ENCODE measurements around the gene NRXN3. TPM values are rescaled to one million over a fixed set of nuclear protein-coding genes. Genes with fewer than 3 reads are reported as not detected.

The NRXN3 gene
- total and polyA plus RNA-seq, 2 of the 13 experiments (the other 11 are each of a cell fraction or from before 2014, with no cell fraction given): 0.03 TPM; not detected in 1

- TF ChIP-seq ZFYVE20 (CRISPR knock-in tag; IDR thresholded peaks at IDR 0.05; ENCODE audit: borderline replicate concordance, low read depth) (no peak), ADNP (CRISPR knock-in tag; IDR thresholded peaks at IDR 0.05) (no peak), ATF7 (IDR thresholded peaks at IDR 0.05) (no peak), ATF7 (CRISPR knock-in tag; IDR thresholded peaks at IDR 0.05) (no peak), ZNF431 (CRISPR knock-in tag; IDR thresholded peaks at IDR 0.05; ENCODE audit: borderline replicate concordance, low read depth) (no peak), RORA (CRISPR knock-in tag; IDR thresholded peaks at IDR 0.05) (no peak), STAG1 (CRISPR knock-in tag; IDR thresholded peaks at IDR 0.05) (no peak), ZNF737 (CRISPR knock-in tag; IDR thresholded peaks at IDR 0.05; ENCODE audit: borderline replicate concordance) (no peak), ZNF691 (CRISPR knock-in tag; IDR thresholded peaks at IDR 0.05; ENCODE audit: borderline replicate concordance, low read depth) (no peak), ZNF121 (CRISPR knock-in tag; IDR thresholded peaks at IDR 0.05) (no peak)
These were observed 32.0 kb downstream of the NRXN3 start (continued) for GRCh38 chr14:78202163-78202562.

GRCh38 chr14:78202976-78203375, 32.8 kb downstream of the NRXN3 start:
- intact Hi-C loops (cut with micrococcal nuclease; ENCODE audit: unreplicated experiment): no loop called here
- H2AFZ ChIP-seq (ENCODE audit: low read length): no peak overlapping the region

More at GRCh38 chr14:78202976-78203375, 32.8 kb downstream of the NRXN3 start:
- no peaks in the 10 kb centered on the region for H3K4me1 ChIP-seq (ENCODE audit: insufficient read depth, low read length)
- no peak for DNase-seq (ENCODE audit: low spot score)
- H3K9ac ChIP-seq (ENCODE audit: insufficient read depth, low read depth, low read length): no peak overlapping the region
- in situ Hi-C loops (cut with HindIII; ENCODE audit: extremely low pct_ligation_motif_present, low pct_unique_long_range_greater_than_20kb): no loop called here
- no peaks in the 10 kb centered on the region for H3K79me2 ChIP-seq (ENCODE audit: insufficient read depth, low read length)
- H3K27me3 ChIP-seq (ENCODE audit: control insufficient read depth in 1 of 2, insufficient read depth in 2 of 2, low read length in 2 of 2): no peaks in the 10 kb centered on the region
- H3K4me3 ChIP-seq (replicated peaks in 1 of 3; ENCODE audit: insufficient read depth in 1 of 3, low read depth in 2 of 3, low read length in 3 of 3): no peak overlapping the region
- no TSS peak for BruUV-seq (replicated peaks)
- ATAC-seq: no peak
- H3K27ac ChIP-seq (ENCODE audit: extremely low read length, insufficient read depth, low read length): no peak overlapping the region
- no peaks in the 10 kb centered on the region for H4K20me1 ChIP-seq (ENCODE audit: insufficient read depth, low read length)
- TF ChIP-seq JARID2 (CRISPR knock-in tag; IDR thresholded peaks at IDR 0.05; ENCODE audit: insufficient replicate concordance) (no peak), FOXP1 (IDR thresholded peaks at IDR 0.05) (no peak), FOXP1 (CRISPR knock-in tag; IDR thresholded peaks at IDR 0.05) (no peak), MYPOP (CRISPR knock-in tag; IDR thresholded peaks at IDR 0.05) (no peak), TAF15 (IDR thresholded peaks at IDR 0.05; ENCODE audit: low read depth, low read length, poor library complexity, severe bottlenecking) (no peak), ZNF143 (CRISPR knock-in tag; IDR thresholded peaks at IDR 0.05) (no peak), ATAD3A (CRISPR knock-in tag; IDR thresholded peaks at IDR 0.05) (no peak), ZNF264 (CRISPR knock-in tag; IDR thresholded peaks at IDR 0.05) (no peak)
- H3K4me2 ChIP-seq (ENCODE audit: low read depth, low read length): no peak overlapping the region
- POLR2A ChIA-PET: no interaction called here
- CTCF ChIA-PET (ENCODE audit: low intra/inter-chr PET ratio, low total read pairs): no interaction called here
- WGBS (ENCODE audit: low lambda C conversion rate): no CpG with 5 or more reads among the region's 1 CpG
- no peak for FAIRE-seq
- H3K9me3 ChIP-seq (ENCODE audit: low read length): no peaks in the 10 kb centered on the region
- H3K36me3 ChIP-seq (replicated peaks in 1 of 2; ENCODE audit: control insufficient read depth in 1 of 2, insufficient read depth in 2 of 2, low read length in 2 of 2): no peaks in the 10 kb centered on the region

Measured in HepG2 (cell line).